Fibroblast of lung (primary cell): Measurements from ENCODE around the gene NTSR1.

Experiments
- CTCF ChIP-seq, 2 donors: IDR thresholded peaks in 1 of 2; conservative IDR thresholded peaks in 1 of 2; 1 replicate in 1 of 2; 2 replicates in 1 of 2; pipeline ENCODE4 v1.5.1; 2011 to 2012; ENCODE audit warnings: low read length in 2 of 2, control low read depth in 1 of 2, inconsistent platforms in 1 of 2, low read depth in 1 of 2, mild to moderate bottlenecking in 1 of 2
- EZH2 ChIP-seq: IDR thresholded peaks from 2 replicates; pipeline ENCODE4 v1.5.1; 2012; ENCODE audit warnings: low read length, control low read depth, mild to moderate bottlenecking; ENCODE audit errors: missing control alignments

DNA sequence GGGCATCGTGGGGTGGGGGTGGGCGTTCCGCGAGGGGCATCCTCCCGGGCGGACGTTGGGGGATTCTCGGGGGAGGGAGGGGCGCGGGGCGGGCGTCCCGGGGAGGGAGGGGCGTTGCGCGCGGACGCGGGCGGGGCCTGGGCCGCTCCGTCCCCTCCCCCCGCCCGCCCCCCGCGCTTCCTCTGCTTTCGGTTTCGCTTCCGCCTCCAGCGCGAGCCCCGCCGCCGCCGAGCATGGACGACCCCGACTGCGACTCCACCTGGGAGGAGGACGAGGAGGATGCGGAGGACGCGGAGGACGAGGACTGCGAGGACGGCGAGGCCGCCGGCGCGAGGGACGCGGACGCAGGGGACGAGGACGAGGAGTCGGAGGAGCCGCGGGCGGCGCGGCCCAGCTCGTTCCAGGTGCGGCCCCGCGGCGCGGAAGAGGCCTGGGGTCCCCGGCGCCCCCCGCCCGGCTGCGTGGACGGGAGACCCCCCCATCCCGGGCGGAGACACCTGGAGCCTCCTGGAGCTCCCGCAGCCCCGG is 96.1 kb downstream of the NTSR1 start, which contains the start of gene OGFR:
- no peak for TF ChIP-seq CTCF (conservative IDR thresholded peaks at IDR 0.05 in 1 of 2, IDR thresholded peaks at IDR 0.05 in 1 of 2; ENCODE audit: low read depth in 1 of 2, low read length in 2 of 2)
- no peak for TF ChIP-seq EZH2
